ENCODE measurements around the gene C9orf57.
"Not testable (repeated sequence)": the region's sequence is repeated elsewhere in the genome, so short reads cannot be mapped to it uniquely, and the experiment has no call there.

C9orf57 gene, protein sequence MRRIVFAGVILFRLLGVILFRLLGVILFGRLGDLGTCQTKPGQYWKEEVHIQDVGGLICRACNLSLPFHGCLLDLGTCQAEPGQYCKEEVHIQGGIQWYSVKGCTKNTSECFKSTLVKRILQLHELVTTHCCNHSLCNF

DNA sequence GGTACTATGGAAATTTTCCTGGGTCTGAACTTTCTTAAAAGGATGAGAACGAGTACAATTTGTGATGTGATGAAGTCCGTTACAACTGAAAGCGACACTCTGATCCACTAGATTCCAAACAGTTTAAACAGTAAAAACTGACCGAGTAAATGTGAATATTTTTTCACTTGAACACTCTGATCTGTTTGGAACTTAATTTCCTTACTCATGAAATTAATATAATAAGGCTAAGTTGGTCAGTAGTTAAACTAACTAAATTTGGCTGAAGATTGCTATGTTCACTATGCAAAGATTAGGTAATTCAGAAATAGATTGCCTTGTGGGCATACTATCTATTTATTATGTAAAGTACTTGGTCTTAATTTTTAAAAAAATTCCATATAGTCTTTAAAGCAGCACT is at the start of gene C9orf57:
TSS of gene C9orf57 (minus strand) at position 101 of the 400 bp plus-strand sequence. CDS start 1,282 bp downstream, outside the sequence.
- DNase-seq (ENCODE audit: low read depth), result no peak

DNA sequence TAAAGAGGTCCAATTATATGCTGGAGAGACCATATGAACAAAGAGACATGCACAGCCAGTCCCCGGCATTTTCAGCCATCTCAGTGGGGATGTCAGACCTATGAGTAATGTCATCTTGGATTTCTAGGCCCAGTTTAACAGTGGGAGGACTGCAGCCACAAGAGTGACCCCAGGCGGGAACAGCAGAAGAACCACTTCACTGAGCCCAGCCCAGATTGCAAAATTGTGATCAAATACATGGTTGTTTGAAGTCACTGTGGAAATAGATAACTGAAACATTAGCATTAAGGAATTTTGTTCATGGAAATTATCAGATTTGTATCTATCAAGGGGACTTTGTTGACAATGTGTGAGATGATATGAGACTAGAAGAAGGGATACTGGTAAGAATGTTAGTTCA is 42.1 kb upstream of the C9orf57 start:
- no peak for DNase-seq (ENCODE audit: low read depth)

DNA sequence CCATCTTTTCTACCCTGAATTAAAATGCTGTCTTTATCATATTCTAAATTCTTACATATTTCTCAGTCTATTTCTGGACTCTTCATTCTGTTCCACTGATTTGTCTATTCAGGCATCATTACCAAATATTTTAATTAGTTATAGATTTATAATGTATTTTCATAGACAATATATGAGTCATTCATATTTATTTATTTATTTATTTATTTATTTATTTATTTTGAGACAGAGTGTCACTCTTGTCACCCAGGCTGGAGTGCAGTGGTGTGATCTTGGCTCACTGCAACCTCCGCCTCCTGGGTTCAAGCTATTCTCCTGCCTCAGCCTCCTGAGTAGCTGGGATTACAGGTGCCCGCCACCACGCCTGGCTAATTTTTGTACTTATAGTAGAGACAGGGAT is 35.1 kb upstream of the C9orf57 start:
- DNase-seq (ENCODE audit: low read depth), result not testable (repeated sequence)

DNA sequence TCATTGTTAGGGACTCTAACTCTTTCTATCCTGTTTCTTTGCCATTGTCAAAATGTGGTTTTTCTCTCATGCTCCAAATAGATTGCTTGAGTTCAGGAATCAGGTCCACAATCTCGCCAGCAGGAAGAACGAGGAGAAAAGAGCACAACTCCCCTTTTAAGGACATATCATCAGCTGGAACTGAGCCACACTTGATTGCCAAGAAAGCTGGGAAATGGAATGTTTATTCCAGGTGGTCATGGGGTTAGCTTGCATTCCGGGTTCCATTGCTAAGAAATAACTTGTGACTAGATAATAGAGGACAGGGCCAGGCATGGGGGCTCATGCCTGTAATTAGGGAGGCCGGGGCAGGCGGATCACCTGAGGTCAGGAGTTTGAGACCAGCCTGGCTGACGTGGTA is 32.4 kb upstream of the C9orf57 start:
- DNase-seq (ENCODE audit: low read depth), result no peak

DNA sequence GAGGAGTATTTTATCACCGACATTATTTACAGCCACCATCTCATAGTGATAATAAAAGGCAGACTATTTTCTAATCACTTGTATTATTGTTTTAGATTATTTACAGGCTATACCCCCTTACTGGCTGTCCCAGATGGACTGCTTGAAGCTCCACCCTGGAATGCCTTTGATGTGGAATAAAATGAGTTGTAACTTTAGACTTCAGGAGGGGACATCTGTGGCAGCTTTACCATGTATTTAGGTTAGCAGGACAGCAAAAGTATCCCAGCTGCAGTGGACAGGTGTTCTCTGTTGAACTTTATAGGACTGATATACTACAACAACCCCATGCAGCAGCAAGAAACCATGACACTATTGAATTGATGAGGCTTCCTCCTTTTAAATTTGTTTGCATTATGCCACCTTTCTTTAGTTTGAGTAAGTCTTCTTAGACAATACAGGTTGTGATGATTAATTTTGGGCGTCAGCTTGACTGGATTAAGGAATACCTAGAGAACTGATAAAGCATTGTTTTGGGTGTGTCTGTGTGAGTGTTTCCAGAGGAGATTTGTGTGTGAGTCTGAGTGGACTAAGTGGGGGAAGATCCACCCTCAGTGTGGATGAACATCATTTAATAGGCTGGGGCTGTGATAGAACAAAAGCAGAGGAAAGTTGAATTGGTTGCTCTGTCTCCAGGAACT is 29.2 kb upstream of the C9orf57 start:
- no peak for DNase-seq (ENCODE audit: low read depth)

DNA sequence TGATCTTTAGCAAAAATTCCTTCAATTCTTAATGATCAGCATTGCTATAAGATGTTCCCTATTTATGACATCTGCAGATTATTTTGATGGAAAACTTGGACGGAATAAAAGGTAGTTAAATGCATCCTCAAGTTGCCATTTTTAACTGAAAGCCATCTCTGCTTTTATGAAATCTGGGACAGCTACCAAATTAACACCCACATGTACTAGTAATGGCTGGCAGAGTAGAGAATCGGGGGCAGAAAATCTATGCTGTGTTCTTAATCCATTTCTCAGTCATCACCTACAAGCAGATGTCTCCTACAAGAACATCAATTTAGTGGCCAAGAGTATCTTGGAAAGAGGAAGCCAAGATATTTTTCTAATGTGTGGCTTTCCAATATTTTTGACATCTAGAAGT is 22.1 kb upstream of the C9orf57 start:
- DNase-seq (ENCODE audit: low read depth), result no peak

DNA sequence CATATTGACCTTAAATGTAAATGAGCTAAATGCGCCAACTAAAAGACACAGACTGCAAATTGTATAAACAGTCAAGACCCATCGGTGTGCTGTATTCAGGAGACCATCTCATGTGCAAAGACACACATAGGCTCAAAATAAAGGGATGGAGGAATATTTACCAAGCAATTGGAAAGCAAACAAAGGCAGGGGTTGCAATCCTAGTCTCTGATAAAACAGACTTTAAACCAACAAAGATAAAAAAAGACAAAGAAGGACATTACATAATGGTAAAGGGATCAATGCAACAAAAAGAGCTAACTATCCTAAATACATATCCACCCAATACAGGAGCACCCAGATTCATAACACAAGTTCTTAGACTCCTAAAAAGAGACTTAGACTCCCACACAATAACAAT is 14.3 kb upstream of the C9orf57 start:
- not testable (repeated sequence) for DNase-seq (ENCODE audit: low read depth)

DNA sequence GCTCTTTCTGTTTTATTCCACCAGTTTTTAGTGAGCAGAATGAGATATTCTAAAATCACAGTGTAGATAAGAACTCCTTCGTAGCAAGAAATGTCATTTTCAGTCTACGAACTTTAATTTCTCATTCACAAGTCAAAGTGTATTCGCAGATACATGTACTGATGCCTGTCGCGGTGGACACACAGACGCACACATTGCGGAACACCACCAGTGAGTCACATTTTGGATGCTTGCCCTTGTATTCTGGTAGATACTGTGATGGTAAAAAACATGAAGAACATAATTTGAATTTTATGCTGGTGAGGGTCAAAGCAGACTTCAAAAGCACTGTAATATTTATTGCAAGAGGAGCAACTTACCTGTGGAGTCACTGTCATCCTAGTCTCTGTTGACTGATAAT is 4.7 kb upstream of the C9orf57 start:
- DNase-seq (ENCODE audit: low read depth), result no peak

DNA sequence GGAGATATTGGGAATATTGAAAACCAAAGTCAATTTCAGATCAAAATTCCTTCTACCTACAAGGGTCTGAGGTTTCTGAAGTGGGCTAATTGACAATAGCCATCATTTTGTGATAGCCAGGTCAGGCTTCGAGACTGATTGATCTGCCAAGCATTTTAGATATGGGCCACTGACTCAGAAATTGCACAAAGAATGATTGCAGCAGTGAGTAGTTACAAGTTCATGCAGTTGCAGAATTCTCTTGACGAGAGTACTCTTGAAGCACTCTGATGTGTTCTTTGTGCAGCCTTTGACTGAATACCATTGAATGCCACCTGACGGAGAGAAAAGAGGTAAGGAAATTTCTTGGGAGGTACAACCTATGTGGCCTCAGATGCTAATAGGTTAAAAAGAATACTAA is 8.3 kb downstream of the C9orf57 start:
- no peak for DNase-seq (ENCODE audit: low read depth)

DNA sequence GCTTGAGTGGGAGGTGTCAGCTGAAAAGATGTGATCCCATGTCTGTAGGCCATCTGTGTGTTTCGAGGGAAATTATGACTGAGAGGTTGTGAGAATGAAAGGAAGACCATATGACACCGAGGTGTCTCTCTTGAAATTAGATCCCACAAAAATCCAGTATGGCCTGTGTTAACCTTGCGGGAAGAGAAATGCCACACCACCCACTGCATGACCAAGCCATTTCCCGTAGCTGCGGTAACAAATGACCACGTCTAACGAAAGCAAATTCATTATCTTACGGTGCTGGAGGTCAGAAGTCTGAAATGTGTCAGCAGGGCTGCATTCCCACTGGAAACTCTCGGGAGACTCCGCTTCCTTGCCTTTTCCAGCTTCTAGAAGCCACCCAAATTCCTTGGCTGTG is 11.6 kb downstream of the C9orf57 start:
- no peak for DNase-seq (ENCODE audit: low read depth)

DNA sequence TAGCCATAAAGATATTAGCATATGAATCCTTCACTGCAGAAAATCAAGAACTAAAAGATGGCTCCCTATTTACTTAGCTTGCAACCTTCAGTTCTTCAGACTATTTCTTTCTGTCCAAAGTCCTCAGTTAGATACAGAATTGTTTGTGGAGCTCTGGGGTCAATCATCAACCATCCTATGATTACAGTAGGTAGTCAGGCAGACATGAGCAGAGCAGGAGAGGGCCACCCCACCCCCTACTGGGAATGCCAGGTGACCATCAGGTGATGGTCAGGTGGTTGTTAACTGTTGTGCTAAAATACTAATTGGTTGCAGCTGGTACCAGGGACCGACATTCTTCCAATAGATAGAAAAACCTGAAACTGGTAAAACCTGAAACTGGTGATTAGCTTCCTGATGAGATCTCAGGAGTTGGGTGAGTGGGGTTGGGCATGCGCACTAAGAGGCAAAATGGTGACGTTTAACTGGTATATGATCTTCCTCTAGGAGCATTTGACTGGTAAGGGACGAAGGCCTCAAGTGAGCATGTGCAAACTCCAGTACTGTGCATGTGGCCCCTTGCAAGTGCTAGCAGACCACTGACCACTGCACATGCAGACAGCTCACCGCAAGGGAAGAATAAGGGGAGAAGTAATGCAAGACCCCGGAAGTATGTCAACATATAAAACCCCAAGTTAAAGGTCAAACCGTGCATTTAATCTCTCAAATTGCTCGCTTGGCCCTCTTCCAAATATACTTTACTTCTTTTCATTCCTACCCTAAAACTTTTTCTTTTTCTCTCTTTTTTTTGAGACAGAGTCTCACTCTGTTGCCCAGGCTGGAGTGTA is 13.6 kb downstream of the C9orf57 start:
- no peak for DNase-seq (ENCODE audit: low read depth)

DNA sequence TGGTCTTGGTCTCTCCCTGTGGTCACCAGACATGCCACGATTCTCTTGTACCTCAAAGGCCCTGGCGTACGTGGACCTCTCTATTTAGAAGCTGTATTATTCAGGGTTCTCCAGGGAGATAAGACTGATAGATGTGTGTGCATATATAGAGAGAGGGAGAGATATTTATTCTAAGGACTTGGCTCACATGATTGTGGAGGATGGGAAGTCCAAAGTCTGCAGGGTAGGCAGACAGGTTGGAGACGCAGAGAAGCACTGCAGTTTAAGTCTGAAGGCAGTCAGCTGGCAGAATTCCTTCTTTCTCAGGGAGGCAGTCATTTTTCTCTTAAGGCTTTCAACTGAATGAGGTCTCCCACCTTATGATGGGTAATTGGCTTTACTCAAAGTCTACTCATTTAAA is 16.3 kb downstream of the C9orf57 start:
- DNase-seq (ENCODE audit: low read depth), result no peak

DNA sequence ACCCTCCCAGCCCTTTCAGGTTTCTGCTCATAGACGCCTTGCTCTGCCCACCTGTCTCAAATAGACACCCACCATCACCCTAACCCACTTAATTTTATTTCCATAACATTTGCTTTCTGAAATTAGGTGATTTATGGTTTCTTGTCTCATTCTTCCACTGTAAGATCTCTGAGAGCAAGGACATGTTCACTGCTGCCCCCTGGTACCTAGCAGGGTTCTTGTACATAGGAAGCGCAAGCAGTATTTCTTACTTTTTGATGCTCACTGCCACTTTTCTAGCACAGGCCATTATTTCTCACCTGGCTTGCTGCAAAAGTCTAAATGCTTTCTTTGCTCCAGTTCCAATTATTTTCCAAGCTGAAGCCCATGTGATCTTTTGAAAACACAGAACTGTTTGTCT is 16.8 kb downstream of the C9orf57 start:
- no peak for DNase-seq (ENCODE audit: low read depth)

DNA sequence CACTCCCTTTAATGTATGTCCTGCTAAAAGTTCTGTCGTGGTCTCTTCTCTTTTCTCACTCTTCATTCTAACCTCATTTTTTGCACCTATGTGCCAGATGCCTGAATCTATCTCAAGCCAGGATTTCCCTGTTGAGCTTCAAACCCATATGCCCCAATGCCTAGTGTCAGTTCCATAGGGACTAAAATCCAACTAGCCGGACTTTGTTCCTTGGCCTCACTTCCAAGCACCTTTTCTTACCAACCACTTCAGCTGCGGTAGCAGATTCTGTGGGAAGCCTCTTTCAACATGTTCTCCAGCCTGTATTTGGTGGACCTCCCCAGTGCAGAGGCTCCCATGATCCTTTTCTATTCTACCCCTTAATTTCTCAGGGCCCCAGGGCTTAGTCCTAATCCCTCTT is 17.5 kb downstream of the C9orf57 start:
- no peak for DNase-seq (ENCODE audit: low read depth)

DNA sequence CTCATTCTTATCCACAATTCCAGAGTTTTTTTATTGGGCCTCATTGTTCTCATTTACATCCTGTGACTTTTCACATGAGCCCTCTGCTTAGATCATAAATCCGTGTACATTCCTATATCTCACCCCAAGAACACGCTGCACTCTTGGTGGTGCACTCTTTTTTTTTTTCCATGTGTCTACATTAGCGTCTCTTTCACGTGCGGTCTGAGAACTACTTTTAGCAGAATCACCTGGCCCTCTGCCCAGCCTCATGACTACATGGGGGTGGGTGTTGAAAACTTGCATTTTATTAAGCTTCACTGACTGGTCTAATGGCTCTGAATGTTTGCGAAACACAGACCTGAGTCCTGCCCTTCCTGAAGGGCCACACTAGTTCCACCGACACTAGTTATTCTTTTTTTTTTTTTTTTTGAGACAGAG is 18.6 kb downstream of the C9orf57 start:
- peak; percentile 22 for DNase-seq (ENCODE audit: low read depth)

DNA sequence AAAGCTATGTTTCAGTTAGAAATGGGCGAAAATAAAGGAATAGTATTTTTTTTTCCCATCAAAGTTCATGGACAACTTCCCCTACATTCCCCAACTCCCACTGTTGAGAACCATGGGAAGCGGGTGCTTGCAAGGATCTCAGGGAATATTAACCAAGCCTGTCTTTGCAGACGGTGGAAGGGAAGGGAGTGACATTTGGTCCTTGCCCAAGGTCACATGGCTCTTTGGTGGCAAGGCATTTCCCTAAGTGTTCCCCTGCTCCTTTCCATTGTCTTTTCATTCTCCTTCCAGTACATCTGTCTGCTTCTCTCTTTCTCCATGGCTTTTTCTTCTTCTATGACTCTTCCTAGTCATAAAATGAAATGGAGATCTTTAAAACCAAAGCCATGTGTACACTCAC is 19.0 kb downstream of the C9orf57 start:
- no peak for DNase-seq (ENCODE audit: low read depth)

DNA sequence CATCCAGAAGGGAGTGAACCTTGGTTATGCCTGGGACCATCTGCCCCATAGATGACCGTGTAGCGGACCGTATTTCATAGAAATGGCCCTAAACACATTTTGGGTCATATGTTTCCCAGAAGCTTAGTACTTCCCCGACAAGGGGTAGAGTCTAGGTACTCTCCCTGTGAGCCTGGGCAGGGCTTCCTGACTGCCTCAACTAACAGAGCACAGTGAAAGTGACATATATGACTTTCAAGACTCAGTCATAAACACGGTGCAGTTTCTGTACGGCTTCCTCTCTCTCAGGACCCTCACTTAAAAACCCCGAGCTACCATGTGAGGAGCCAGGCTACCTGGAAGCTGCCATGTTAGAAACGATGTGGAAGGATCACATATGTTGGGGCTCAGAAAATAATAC is 20.9 kb downstream of the C9orf57 start:
- no peak for DNase-seq (ENCODE audit: low read depth)

DNA sequence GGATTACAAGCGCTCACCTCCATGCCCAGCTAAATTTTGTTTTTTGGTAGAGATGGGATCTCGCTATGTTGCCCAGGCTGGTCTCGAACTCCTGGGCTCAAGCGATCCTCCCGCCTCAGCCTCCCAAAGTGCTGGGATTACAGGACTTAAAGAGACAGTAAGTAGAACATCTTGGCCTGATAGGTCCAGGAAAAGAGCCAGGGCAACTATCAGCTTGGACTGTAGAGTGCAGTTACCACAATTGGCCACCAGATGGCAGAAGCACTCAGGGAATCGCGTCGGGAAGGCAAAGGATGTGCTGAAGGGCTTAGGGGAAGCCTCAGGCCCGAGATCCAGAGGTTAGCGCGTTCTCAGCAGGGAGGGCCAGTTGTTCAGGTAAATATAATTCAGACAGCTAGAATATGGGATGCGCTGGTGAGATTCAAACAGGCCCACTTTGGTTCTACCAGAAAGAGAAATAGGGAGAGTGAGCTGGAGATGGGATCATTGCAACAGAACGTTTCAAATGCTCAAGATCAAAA is 21.5 kb downstream of the C9orf57 start:
- peak; percentile 60 for DNase-seq (ENCODE audit: low read depth)

DNA sequence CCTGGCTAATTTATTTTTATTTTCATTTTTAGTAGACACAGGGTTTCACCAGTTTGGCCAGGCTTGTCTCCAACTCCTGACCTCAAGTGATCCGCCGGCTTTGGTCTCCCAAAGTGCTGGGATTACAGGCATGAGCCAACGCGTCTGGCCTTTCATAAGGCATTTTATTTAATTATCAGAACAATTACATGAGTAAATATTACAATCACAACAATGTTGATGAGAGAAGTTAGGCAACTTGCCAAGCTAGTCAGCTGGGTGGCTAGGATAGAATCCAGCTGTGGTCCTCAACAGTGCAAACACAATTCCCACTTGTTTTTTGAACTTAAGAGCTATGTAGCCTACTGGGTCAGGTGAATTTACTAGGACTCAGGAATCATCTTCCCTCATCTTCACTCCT is 22.0 kb downstream of the C9orf57 start:
- DNase-seq (ENCODE audit: low read depth), result no peak

DNA sequence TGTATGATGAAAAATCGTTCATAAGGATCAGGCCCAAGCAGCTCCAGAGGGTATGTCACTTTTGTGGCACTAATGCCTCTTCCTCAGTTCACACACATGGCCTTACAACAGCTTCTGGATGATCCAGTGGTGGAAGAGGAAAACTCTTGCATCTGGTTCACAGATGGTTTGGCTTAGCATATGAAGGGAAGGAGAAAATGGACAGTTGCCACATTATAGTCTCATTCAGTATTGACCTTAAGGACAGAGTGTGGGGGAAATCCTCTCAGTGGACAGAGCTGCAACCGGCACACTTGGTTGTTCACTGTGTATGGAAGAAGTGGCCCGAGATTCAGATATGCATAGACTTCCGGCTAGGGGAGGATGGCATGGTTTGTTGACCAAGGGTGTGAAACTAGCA is 22.8 kb downstream of the C9orf57 start:
- no peak for DNase-seq (ENCODE audit: low read depth)

DNA sequence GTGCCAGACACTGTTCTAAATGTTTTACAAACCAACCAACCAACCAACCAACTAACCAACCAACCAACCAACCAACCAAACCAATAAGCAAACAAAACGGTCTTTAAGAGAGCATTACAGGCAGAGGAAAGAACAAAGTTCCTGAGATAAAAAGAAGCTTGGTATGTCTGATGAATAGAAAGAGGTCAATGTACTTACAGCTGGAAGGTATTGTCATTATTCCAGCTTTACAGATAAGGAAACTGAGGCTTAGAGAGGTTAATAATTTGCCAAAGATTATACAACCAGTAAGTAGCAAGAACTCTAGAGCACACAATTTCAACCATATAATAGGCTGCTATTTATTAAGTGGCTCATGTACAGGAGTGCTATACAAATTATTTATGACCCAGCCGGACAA is 29.6 kb downstream of the C9orf57 start:
- no peak for DNase-seq (ENCODE audit: low read depth)

DNA sequence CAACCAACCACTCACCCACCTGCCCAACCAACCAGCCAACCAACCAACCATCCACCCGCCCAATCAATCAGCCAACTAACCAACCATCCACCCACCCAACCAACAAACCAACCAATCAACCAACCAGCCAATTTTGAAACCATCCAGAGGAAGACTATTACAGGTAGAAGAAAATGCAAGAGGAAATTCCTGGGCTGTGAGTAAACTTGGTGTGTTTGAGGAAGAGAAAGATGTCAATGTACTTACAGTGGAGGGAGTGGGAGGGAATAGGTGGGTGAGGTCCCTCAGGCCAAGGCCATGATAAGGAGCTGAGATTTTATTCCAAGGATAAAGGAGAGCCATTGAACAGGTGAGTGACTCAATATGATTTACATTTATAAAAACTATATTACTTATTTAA is 30.4 kb downstream of the C9orf57 start:
- no peak for DNase-seq (ENCODE audit: low read depth)

DNA sequence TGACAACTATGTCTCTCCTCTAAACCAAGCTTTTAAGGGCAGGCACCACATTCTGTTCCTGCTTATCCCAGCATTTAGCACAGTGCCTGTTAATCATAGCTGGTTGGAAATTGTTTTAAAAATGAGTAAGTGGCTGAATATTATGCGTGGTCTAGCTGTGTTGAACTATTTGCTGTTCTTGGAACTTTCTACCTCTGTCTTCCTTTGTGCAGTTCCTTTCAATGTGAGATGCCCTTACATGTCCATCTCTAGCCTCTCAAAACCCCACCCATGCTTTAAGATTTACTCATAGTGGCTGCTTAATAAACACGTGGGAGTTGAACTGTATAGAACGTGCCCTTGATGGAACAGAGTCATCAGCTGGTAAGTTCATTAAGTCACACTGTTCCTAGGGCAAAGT is 34.5 kb downstream of the C9orf57 start:
- DNase-seq (ENCODE audit: low read depth), result no peak
